PC-9 (cell line): ENCODE data around the gene PTPRD.

Experiments
- EZH2 ChIP-seq: fragments of 200-600 bp; sonication (generic); IDR thresholded peaks from 2 replicates; pipeline ENCODE4 v1.8.0; 2017; ENCODE audit warnings: antibody characterized with exemption, low read depth
- TF ChIP-seq, protein P1 (sequence below): fragments of 200-600 bp; sonication (generic); conservative IDR thresholded peaks from 2 replicates; pipeline ENCODE4 v1.6.1; 2017; ENCODE audit warnings: mixed run types, antibody characterized with exemption, mild to moderate bottlenecking, moderate library complexity

DNA sequence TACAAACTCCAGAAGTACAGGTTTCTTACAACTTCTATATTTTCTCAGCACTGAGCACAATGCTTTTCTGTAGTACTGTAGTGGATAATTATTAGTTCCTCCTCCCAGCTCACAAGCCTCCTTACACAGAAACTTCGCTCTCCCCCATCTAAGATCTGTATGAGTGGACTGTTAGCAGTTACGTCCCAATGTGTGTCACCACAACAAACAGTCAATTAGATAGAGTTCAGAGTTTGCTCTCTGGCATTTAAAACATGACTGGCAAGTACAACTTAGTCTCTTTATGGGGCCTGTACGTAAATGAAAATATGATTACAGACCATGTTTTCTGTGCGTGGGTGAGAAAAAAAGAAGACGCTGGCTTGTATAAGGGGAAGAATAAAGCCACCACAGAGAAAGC is 2181.9 kb downstream of the PTPRD start:
- TF ChIP-seq, protein P1, sequence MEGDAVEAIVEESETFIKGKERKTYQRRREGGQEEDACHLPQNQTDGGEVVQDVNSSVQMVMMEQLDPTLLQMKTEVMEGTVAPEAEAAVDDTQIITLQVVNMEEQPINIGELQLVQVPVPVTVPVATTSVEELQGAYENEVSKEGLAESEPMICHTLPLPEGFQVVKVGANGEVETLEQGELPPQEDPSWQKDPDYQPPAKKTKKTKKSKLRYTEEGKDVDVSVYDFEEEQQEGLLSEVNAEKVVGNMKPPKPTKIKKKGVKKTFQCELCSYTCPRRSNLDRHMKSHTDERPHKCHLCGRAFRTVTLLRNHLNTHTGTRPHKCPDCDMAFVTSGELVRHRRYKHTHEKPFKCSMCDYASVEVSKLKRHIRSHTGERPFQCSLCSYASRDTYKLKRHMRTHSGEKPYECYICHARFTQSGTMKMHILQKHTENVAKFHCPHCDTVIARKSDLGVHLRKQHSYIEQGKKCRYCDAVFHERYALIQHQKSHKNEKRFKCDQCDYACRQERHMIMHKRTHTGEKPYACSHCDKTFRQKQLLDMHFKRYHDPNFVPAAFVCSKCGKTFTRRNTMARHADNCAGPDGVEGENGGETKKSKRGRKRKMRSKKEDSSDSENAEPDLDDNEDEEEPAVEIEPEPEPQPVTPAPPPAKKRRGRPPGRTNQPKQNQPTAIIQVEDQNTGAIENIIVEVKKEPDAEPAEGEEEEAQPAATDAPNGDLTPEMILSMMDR: no peak
- TF ChIP-seq EZH2: no peak
